Loucy (cell line): ENCODE measurements around the gene PCED1B.

Experiments used
- CTCF ChIP-seq: fragments of 200-600 bp; sonication (generic); conservative IDR thresholded peaks from 2 replicates; pipeline ENCODE4 v1.5.1; 2014; ENCODE audit warnings: mild to moderate bottlenecking, antibody characterized with exemption, low read length
- EZH2phosphoT487 ChIP-seq: fragments of 200-600 bp; IDR thresholded peaks from 2 replicates; pipeline ENCODE4 v1.6.1; 2018; ENCODE audit warnings: antibody characterized with exemption, mild to moderate bottlenecking, moderate library complexity, borderline replicate concordance

DNA sequence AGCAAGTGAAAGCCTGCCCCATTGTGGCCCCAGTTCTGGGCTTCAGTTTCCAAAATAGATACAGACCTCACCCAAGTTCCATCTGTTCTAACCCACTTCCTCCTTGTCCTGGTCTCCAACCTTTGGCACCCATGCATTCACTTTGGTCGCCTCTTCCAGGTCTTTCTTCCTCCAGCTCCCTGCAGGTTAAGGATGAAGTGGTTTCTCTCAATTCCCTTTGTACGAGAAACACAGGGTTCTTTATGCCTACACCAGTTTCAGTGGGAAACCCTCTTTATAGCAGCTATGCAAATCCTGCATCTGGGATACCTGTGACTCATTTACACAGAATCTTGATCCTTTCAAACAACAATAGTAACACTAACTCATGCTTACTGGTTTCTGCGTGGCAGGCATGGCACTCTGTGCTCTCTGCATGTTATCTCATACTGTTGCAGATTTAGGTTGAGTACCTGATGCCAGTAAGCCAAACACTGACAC, 110.9 kb downstream of the PCED1B start:
- TF ChIP-seq CTCF (no peak), EZH2phosphoT487 (no peak)
